Heart right ventricle (tissue), 16 donors: ENCODE measurements around the gene ARHGEF10L. TPM values are rescaled to one million over a fixed set of nuclear protein-coding genes. Genes with fewer than 3 reads are reported as not detected.

Experiments used
- ATAC-seq, 8 donors: fragments of 200-7000 bp; cut with Tn5 transposase; one replicate each; pipeline ENCODE4 v1.9.1; 2020; ENCODE audit warnings: mild to moderate bottlenecking in 8 of 8, moderate library complexity in 8 of 8, moderate number of reproducible peaks in 1 of 8
- DNase-seq, 2 donors: peaks; one replicate each; pipeline ENCODE4 v3.0.0-alpha.2; 2020
- H3K27ac ChIP-seq, 10 donors: fragments of 200-600 bp; sonication (generic) in 2 of 10; one replicate each; pipeline versions ENCODE4 v1.5.0 to v1.8.0; 2020 to 2022; ENCODE audit warnings: mild to moderate bottlenecking in 3 of 10
- H3K27me3 ChIP-seq, 7 donors: fragments of 200-600 bp; one replicate each; pipeline ENCODE4 v1.8.0; 2021 to 2022; ENCODE audit warnings: mild to moderate bottlenecking in 2 of 7
- H3K36me3 ChIP-seq, 9 donors: fragments of 200-600 bp; sonication (generic) in 1 of 9; one replicate each; pipeline versions ENCODE4 v1.5.0 to v1.8.0; 2020 to 2022; ENCODE audit warnings: mild to moderate bottlenecking in 2 of 9
- H3K4me1 ChIP-seq, 9 donors: fragments of 200-600 bp; sonication (generic) in 1 of 9; one replicate each; pipeline versions ENCODE4 v1.5.0 to v1.8.0; 2020 to 2022; ENCODE audit warnings: mild to moderate bottlenecking in 4 of 9
- H3K4me3 ChIP-seq, 10 donors: fragments of 200-600 bp; sonication (generic) in 2 of 10; one replicate each; pipeline versions ENCODE4 v1.5.0 to v1.8.0; 2020 to 2022; ENCODE audit warnings: mild to moderate bottlenecking in 7 of 10, moderate library complexity in 2 of 10
- H3K9me3 ChIP-seq, 11 donors: fragments of 200-600 bp in 10 of 11; sonication (generic) in 2 of 11; one replicate each; pipeline versions ENCODE4 v1.5.0 to v1.8.0; 2013 to 2022; ENCODE audit warnings: mild to moderate bottlenecking in 2 of 11, control low read depth in 1 of 11, moderate library complexity in 1 of 11
- CTCF ChIP-seq, 9 donors: fragments of 200-600 bp; sonication (generic) in 2 of 9; IDR thresholded peaks; one replicate each; pipeline versions ENCODE4 v1.5.0 to v1.8.0; 2021 to 2022; ENCODE audit warnings: antibody characterized with exemption in 9 of 9, mild to moderate bottlenecking in 5 of 9, moderate library complexity in 1 of 9
- WGBS, 2 donors: extraction: QIAGEN DNeasy Blood & Tissue Kit; methylation state at CpG; one replicate each; pipeline ENCODE4 v1.1.7; 2013; ENCODE audit warnings: inconsistent platforms in 1 of 2; 5-methylcytosine and 5-hydroxymethylcytosine counted together
- intact Hi-C, 10 donors: fragments of 100-400 bp; cut with DNase I; formaldehyde crosslinking; loops; one replicate each; pipeline versions ENCODE4 v1.11.1 to v1.14.2; 2022
- polyA plus RNA-seq, 2 donors: library from polyadenylated mRNA; stranded (reverse); fragments of 200-250 nt; gene quantifications; one replicate each; pipeline ENCODE4 v1.2.3, GENCODE V29; 2013
- total RNA-seq, 10 donors: library from RNA; stranded (reverse); fragmentation: NEBNext Ultra II Directional in 3 of 10; extraction: Animal tissue kit (Norgen Biotek cat#: 25700) in 3 of 10; gene quantifications; one replicate each; pipeline versions ENCODE4 v1.2.1 to v1.2.4, GENCODE V29; 2021 to 2023
- donor health status: Arrhythmogenic right ventricular cardiomyopathy.
- donor health status: ischemic (EF 13 %, LVEDD 7.1; RV severe dilation, severe dysfunction).
- donor health status: healthy with polysubstance abuse.
- donor health status: DM: no; HTN: yes; CAD: no.
- donor health status: DM: no; HTN: no; CAD: no.
- donor health status: ischemic (EF 25% LVEDD 6.9; RV normal size, moderate dysfunction).
- donor health status: ischemic (EF 25% LVEDD 5.7; RV mildly dilated, moderate dysfunction).
- donor health status: healthy.
- donor health status: DM: yes; HTN: yes; CAD: no.
- donor health status: Ischemic cardiomyopathy.
- donor health status: ischemic (EF 35%, LVEDD 5.7; RV mildly dilated, moderate dysfunction).
- donor health status: nonischemic (EF 11% LVEDD 7.7; RV severe dilation, severe dysfunction).
- donor health status: DM: yes; HTN: yes; CAD: no.
- donor health status: PGD.
- donor health status: ischemic (EF 29% LVEDD 5.4; RV normal size, mild dysfunction).
- donor health status: nonischemic (EF 23%, LVEDD 6.1; RV moderate dilation, normal function).

Gene ARHGEF10L
- total and polyA plus RNA-seq, 12 donors = 45.4 to 68.4 (median 50.6) TPM

GRCh38 chr1:17673329-17674072, 134.0 kb downstream of the ARHGEF10L start:
- intact Hi-C loops = loop anchor here in 4 of 10 donors (5.0 to 10.0 kb wide), 4 partner anchors 151 to 909 kb away; no protein-coding TSS in a partner anchor
- WGBS, 2 donors = 65% methylated on average over 13 of the region's 13 CpGs
- Histone ChIP-seq H3K9me3 (no peaks in the 10 kb centered on the region), H3K27me3 (no peaks in the 10 kb centered on the region), H3K27ac (no peak overlapping the region), H3K4me3 (no peak overlapping the region), H3K4me1 (peaks cover 3 to 46% (median 22%) of the 10 kb centered on the region in 9 donors), H3K36me3 (peaks cover 0 to 44% (median 0%) of the 10 kb centered on the region in 9 donors)
- ATAC-seq (peak; percentile 31 to 76 (median 58)), DNase-seq (peak in 1 of 2 donors; percentile 19)
- no peak for TF ChIP-seq CTCF (IDR thresholded peaks at IDR 0.05)

GRCh38 chr1:17674726-17675500, 135.4 kb downstream of the ARHGEF10L start:
- peaks cover 0 to 36% (median 16%) of the 10 kb centered on the region in 9 donors for H3K4me1 ChIP-seq
- no peak overlapping the region for H3K4me3 ChIP-seq
- intact Hi-C loops = loop anchor here in 4 of 10 donors (5.0 to 10.0 kb wide), 4 partner anchors 150 to 907 kb away; no protein-coding TSS in a partner anchor
- no peak for ATAC-seq
- DNase-seq = no peak
- no peak for TF ChIP-seq CTCF (IDR thresholded peaks at IDR 0.05)
- H3K27ac ChIP-seq = no peak overlapping the region
- no peaks in the 10 kb centered on the region for H3K9me3 ChIP-seq
- H3K27me3 ChIP-seq = no peaks in the 10 kb centered on the region
- H3K36me3 ChIP-seq = peaks cover 0 to 42% (median 0%) of the 10 kb centered on the region in 9 donors
- WGBS, 2 donors = 71% methylated on average over 14 of the region's 14 CpGs

- Histone ChIP-seq H3K4me3 (no peak overlapping the region), H3K9me3 (no peaks in the 10 kb centered on the region), H3K4me1 (peaks cover 0 to 29% (median 14%) of the 10 kb centered on the region in 9 donors), H3K27ac (no peak overlapping the region), H3K36me3 (peaks cover 0 to 37% (median 0%) of the 10 kb centered on the region in 9 donors), H3K27me3 (no peaks in the 10 kb centered on the region)
- intact Hi-C loops = loop anchor here in 2 of 10 donors (10.0 kb wide), 2 partner anchors 149 to 219 kb away; no protein-coding TSS in a partner anchor
- ATAC-seq (no peak), DNase-seq (no peak)
- TF ChIP-seq CTCF (IDR thresholded peaks at IDR 0.05) = no peak
- WGBS, 2 donors = 93 to 95% methylated on average over 3 of the region's 3 CpGs
Observed at GRCh38 chr1:17675744-17676143, 136.2 kb downstream of the ARHGEF10L start.

- no peak for TF ChIP-seq CTCF (IDR thresholded peaks at IDR 0.05)
- ATAC-seq = no peak
- Histone ChIP-seq H3K4me3 (no peak overlapping the region), H3K27ac (no peak overlapping the region), H3K9me3 (no peaks in the 10 kb centered on the region), H3K27me3 (no peaks in the 10 kb centered on the region), H3K4me1 (peaks cover 0 to 24% (median 13%) of the 10 kb centered on the region in 9 donors), H3K36me3 (peaks cover 0 to 44% (median 0%) of the 10 kb centered on the region in 9 donors)
- WGBS, 2 donors = 78 to 80% methylated on average over 11 of the region's 11 CpGs
- DNase-seq = no peak
- intact Hi-C loops = loop anchor here in 2 of 10 donors (10.0 kb wide), 2 partner anchors 148 to 218 kb away; no protein-coding TSS in a partner anchor
Observed at GRCh38 chr1:17676387-17677060, 137.0 kb downstream of the ARHGEF10L start.
